ENCODE data around the gene SEC24D.

Gene SEC24D

GRCh38 chr4:118773429-118773792 lies 62.5 kb downstream of the SEC24D start:
- peak; percentile 73 for DNase-seq (ENCODE audit: low spot score)

DNA sequence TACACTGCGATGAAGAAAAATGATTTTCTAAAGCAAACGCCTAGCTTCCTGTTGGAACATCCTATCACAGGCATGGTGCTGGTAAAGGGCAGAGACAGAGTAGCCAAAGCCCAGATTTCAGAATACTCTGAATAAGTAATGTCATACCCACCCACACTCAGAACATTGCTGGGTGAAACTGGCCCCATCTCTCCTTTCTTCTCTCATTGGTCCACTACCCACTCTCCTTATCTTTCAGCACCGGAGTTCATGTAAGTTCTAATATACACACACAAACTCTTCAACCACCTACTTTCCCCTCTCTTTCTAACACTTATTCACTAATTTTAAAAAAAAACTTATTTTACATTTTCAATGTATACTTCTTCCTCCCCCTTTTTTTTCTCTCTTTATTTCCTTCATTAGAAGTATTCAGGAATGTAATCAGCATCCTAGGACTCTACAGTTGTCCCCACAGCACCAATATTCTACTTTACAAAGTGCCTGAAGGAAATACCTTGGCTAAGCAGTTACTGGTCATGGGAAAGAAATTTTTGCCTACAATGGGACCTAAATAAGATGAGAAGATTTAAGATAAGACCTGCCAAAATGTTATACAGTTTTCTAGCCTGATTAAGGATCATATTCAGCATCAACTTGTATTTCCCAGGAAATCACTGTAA lies 63.0 kb downstream of the SEC24D start:
- DNase-seq (ENCODE audit: low spot score) = no peak

GRCh38 chr4:118772081-118772766 lies 63.7 kb downstream of the SEC24D start:
- DNase-seq (ENCODE audit: low spot score) = peak; percentile 86

DNA sequence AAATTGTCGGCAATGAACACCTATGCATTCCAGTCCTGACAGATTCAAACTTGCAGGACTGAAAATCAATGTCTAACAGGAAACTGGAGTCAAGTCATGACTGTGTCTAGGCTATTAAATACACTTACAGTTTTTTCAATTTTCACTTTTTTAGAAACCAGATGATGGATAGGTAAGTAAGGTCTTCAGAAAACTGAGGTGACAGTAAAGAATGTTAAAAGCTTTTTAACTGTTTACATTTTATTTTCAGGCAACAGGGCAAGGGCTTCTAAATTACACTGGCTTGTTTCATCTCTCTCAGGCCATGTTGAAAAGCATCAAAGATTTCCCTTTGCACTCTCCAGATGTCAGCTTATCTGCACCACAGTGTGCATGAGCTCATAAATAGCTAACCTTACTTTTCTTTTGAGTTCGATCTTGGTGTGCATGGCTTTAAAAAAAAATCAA lies 65.2 kb downstream of the SEC24D start:
- no peak for DNase-seq (ENCODE audit: low spot score)

- no peak for DNase-seq (ENCODE audit: low spot score)
These were observed 66.8 kb downstream of the SEC24D start for GRCh38 chr4:118769161-118769560.

GRCh38 chr4:118767109-118767508 lies 68.8 kb downstream of the SEC24D start:
- DNase-seq (ENCODE audit: low spot score) = no peak

DNA sequence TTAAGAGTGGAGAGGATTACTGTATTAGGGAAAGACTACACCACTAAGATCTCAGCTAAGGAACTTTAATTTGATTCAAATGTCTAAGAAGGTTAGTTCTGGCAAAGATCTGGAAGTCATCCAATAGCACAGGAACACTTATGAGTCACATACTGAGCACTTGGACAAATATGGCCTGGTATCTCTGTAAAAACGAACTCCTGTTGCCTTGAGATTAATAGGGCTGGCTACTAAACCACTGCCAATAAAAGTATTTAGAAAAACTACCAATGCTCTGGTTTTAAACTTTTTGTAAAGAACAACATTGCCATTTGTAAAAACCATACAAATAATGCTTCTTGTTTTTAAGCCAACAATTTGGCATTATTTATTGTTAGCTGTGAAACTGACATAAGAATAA lies 70.5 kb downstream of the SEC24D start:
- DNase-seq (ENCODE audit: low spot score) = peak; percentile 92

DNA sequence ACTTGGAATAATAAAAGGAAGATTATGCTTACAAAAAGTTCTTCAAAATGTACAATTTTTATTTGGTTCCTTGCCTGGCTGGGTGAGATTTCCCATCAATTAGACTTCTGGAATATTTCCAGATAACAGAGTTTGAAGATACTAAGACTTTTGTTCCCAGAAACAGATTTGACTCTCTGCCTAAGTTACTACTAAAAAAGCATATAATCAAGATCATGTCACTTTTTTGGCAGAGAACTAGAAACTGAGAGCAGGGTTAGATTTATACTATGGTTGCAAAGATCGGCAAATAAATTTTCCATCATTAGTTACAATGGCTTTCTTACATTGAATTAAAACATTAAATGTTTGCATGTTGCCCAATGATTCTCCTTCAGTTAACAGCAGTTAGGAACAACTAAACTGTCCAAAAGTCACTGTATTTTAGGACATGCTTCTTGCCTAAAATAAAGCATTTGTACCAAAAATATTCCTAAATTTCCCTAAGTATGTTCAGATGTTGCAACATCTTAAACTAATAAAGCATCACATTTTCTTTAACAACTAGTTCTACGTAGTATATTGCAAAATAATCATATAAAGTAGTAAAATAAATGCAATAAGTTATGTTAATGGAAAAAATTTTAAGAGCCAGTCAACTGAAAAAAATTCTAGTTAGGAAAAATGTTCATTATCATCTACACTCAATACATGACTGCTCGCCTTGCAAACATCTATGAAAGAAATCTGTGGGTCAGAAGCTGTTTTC lies 73.0 kb downstream of the SEC24D start:
- peak; percentile 24 for DNase-seq (ENCODE audit: low spot score)

- no peak for DNase-seq (ENCODE audit: low spot score)
These were observed 73.8 kb downstream of the SEC24D start for GRCh38 chr4:118762155-118762554.

- DNase-seq (ENCODE audit: low spot score) = no peak
These were observed 74.4 kb downstream of the SEC24D start for GRCh38 chr4:118761397-118762016.

- no peak for DNase-seq (ENCODE audit: low spot score)
These were observed 75.4 kb downstream of the SEC24D start for GRCh38 chr4:118760493-118760892.

GRCh38 chr4:118760092-118760491 lies 75.8 kb downstream of the SEC24D start:
- DNase-seq (ENCODE audit: low spot score) = no peak

GRCh38 chr4:118759481-118759880 lies 76.4 kb downstream of the SEC24D start:
- DNase-seq (ENCODE audit: low spot score) = no peak

GRCh38 chr4:118758293-118758692 lies 77.6 kb downstream of the SEC24D start:
- DNase-seq (ENCODE audit: low spot score) = no peak

DNA sequence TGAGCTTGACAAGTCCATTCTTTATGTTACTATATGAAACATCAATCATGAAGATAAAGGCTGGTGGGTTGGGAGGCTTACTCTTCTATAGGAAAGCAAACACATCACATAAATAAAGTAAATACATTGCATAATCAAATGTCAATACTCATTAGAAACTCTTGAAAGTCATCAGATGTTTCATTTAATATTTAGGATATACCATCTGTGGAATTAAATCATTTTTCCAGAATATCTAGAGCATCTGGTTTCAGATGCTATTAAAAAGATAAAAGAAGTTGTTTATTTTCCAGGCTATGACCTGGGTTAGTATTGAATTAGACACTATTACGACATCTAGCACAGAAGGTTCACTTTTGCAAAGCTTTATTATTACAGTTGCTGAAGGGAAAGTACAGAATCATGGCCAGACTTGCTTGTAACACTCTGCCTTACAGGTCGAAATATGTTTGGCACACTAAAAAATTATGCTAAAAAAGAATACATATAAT lies 78.1 kb downstream of the SEC24D start:
- DNase-seq (ENCODE audit: low spot score) = no peak

DNA sequence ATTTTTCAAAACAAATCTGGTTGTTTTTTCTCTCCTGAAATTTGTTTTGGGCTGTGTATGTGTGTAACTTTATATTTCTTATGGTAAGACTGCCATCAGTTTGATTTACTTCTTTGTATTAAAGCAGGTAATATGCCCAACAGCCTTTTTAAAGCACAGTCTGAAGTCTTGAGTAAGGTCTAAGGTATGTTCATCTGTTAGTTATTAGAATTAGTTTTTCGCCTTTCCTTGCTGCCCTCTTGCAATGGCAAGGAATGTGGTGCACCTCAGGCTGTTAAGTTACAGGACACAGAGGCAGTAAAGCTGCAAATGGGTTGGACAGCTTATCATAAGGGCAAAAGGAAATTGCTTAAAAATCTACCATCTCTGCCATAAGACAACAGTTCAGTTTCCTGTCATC lies 79.0 kb downstream of the SEC24D start:
- DNase-seq (ENCODE audit: low spot score) = no peak

DNA sequence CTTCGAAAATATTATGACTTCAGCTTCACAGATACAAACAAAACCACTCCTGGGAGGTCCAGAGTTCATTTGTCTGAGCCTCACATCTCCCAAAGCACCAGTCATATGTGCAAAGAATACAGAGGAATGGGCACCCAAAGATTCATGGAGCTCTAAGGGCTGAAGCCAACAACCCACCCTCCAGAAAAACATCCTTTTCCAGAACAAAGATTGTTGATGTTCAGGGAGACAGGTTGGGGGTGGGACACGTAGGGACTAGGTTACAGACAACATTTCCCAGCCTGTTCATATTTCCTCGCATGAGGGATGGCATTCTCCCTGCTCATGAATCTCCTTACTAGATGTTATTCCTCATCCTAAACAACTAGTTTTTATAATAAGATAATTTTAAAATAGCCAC lies 79.5 kb downstream of the SEC24D start:
- DNase-seq (ENCODE audit: low spot score) = no peak

DNA sequence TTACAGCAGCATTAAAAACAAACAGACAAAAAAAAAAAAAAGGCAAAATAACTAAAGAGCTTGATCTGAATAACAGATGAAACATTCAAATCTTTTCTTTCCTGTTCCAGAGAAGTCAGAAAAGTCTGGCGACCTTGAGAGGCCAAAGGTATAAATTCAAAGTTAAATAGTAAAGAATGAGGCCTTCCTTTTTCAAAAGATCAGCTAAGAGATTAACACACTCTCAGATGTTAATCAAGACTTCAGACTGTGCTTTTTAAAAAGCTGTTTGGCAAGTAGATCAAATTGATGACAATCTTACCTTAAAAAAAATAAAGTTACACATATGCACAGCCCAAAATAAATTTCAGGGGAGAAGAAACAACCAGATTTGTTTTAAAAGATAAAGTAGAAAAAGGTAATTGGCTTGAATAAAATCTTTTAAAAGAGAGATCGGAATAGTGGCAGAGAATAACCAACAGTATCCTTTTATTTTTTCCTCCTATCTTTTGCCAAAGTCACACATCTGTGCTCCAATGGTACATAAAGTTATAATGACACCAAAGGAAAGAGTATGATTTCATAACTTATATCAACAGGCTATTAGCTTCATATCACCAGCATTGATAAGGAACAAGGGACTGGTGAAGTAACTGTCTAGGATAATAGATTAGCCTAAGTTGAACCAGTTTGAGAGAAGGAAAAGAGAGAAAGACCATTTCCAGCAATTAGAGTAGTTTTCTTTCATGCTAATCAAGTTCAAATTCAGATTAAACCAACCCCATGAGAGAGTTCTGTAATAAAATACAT lies 80.3 kb downstream of the SEC24D start:
- DNase-seq (ENCODE audit: low spot score) = no peak

- DNase-seq (ENCODE audit: low spot score) = no peak
These were observed 81.0 kb downstream of the SEC24D start for GRCh38 chr4:118754890-118755289.

- DNase-seq (ENCODE audit: low spot score) = no peak
These were observed 82.2 kb downstream of the SEC24D start for GRCh38 chr4:118753685-118754084.

DNA sequence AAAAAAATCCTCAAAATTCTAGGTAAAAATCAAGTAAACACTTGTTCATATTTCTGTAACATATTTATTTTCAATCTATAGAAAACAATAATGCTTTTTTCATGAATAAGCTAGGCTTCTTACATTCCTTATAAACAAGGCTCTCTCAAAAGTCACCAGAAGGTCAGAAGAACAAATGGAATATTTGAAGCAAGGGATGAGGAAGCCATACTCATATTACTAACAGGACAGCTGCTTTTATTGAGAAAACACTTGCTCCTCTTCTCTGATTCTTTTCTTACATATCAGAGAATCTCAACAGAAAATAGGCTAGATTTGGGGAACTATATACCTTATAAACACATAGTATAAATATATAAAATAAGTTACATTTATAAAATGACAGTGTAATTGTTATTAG lies 82.8 kb downstream of the SEC24D start:
- no peak for DNase-seq (ENCODE audit: low spot score)

DNA sequence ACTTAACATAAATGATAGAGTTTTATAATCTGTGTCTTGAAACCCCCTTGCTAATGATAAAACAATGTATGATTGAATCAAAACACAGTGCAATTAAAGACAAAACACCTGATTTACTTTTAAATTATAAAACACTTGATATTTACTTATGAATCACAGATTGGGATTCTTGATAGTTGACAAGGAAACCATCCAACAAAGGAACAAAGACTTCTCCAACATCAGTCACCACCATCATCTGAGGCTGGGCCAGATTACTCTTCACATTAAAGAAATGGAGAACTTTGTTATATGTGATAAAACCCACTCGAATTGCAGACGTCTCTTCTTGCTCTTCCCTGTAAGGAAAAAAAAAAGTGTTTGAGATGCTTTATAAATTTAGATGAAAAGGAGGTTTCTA lies 83.4 kb downstream of the SEC24D start:
- no peak for DNase-seq (ENCODE audit: low spot score)

Data from COLO829 (cell line).